Thyroid gland (tissue), 4 donors: ENCODE data around the gene EXOC1L. TPM values are rescaled to one million over a fixed set of nuclear protein-coding genes. Genes with fewer than 3 reads are reported as not detected.

Experiments used
- DNase-seq, 2 donors: peaks; one replicate each; pipeline ENCODE4 v3.0.0-alpha.2; 2019
- H3K27ac ChIP-seq, 3 donors: fragments of 200-600 bp; sonication (generic); 1 replicate in 2 of 3; 2 replicates in 1 of 3; pipeline ENCODE4 v1.5.1; 2016 to 2019; ENCODE audit warnings: mild to moderate bottlenecking in 1 of 3, moderate library complexity in 1 of 3
- H3K27me3 ChIP-seq: fragments of 200-600 bp; sonication (generic); one replicate; pipeline ENCODE4 v1.5.1; 2019
- H3K36me3 ChIP-seq, 2 donors: fragments of 200-600 bp; sonication (generic); one replicate each; pipeline ENCODE4 v1.5.1; 2016 to 2019
- H3K4me1 ChIP-seq, 2 donors: fragments of 200-600 bp; sonication (generic); one replicate each; pipeline ENCODE4 v1.5.1; 2017 to 2019
- H3K4me3 ChIP-seq, 3 donors: fragments of 200-600 bp; sonication (generic); replicated peaks in 1 of 3; 1 replicate in 2 of 3; 2 replicates in 1 of 3; pipeline ENCODE4 v1.5.1; 2016; ENCODE audit warnings: mild to moderate bottlenecking in 1 of 3
- H3K9me3 ChIP-seq: fragments of 200-600 bp; sonication (generic); one replicate; pipeline ENCODE4 v1.5.1; 2017
- CTCF ChIP-seq, 6 experiments: fragments of 200-600 bp in 3 of 6; fragments of 450-650 bp in 3 of 6; sonication (generic) in 3 of 6; IDR thresholded peaks; one replicate each; pipeline ENCODE4 v1.5.1; 2016 to 2019; ENCODE audit warnings: antibody characterized with exemption in 6 of 6, mild to moderate bottlenecking in 2 of 6, inconsistent platforms in 1 of 6, moderate library complexity in 1 of 6
- POLR2A ChIP-seq, 2 donors: fragments of 450-650 bp; IDR thresholded peaks; one replicate each; pipeline ENCODE4 v1.6.1; 2017; ENCODE audit warnings: antibody characterized with exemption in 2 of 2, mild to moderate bottlenecking in 2 of 2, moderate library complexity in 1 of 2
- WGBS, 2 donors: methylation state at CpG; one replicate each; pipeline ENCODE4 v1.1.5; 2017; 5-methylcytosine and 5-hydroxymethylcytosine counted together
- intact Hi-C: fragments of 100-400 bp; cut with DNase I; formaldehyde crosslinking; loops from one replicate; pipeline ENCODE4 v1.15.1; 2023
- total RNA-seq, 4 donors: library from RNA; depleted of rRNA; stranded (reverse); fragments of >200 nt; gene quantifications; one replicate each; pipeline ENCODE4 v1.2.3, GENCODE V29; 2016

Gene EXOC1L
- total RNA-seq, 4 donors from 2014 or later: not detected

- TF ChIP-seq CTCF (IDR thresholded peaks at IDR 0.05) (no peak), POLR2A (IDR thresholded peaks at IDR 0.05) (no peak)
- Histone ChIP-seq H3K36me3 (no peaks in the 10 kb centered on the region), H3K27me3 (no peaks in the 10 kb centered on the region), H3K4me1 (no peaks in the 10 kb centered on the region), H3K4me3 (no peak overlapping the region), H3K27ac (no peak overlapping the region), H3K9me3 (no peaks in the 10 kb centered on the region)
- WGBS, 2 donors: 84 to 86% methylated on average over 3 of the region's 3 CpGs
- intact Hi-C loops: no loop called here
- no peak for DNase-seq
Observed at GRCh38 chr4:55822329-55822728, 2.7 kb downstream of the EXOC1L start.

GRCh38 chr4:55824865-55825264 lies 5.3 kb downstream of the EXOC1L start:
- H3K4me1 ChIP-seq: no peaks in the 10 kb centered on the region
- no peaks in the 10 kb centered on the region for H3K27me3 ChIP-seq
- H3K36me3 ChIP-seq: no peaks in the 10 kb centered on the region
- H3K27ac ChIP-seq: no peak overlapping the region
- no peaks in the 10 kb centered on the region for H3K9me3 ChIP-seq
- no peak for DNase-seq
- WGBS, 2 donors: 68 to 78% methylated on average over 2 of the region's 2 CpGs
- H3K4me3 ChIP-seq: no peak overlapping the region
- intact Hi-C loops: no loop called here
- TF ChIP-seq POLR2A (IDR thresholded peaks at IDR 0.05): no peak
- TF ChIP-seq CTCF (IDR thresholded peaks at IDR 0.05): no peak

GRCh38 chr4:55826986-55827385 lies 7.4 kb downstream of the EXOC1L start:
- Histone ChIP-seq H3K4me3 (no peak overlapping the region), H3K4me1 (no peaks in the 10 kb centered on the region), H3K27me3 (no peaks in the 10 kb centered on the region), H3K9me3 (no peaks in the 10 kb centered on the region), H3K27ac (no peak overlapping the region), H3K36me3 (no peaks in the 10 kb centered on the region)
- intact Hi-C loops: no loop called here
- no peak for TF ChIP-seq CTCF (IDR thresholded peaks at IDR 0.05)
- TF ChIP-seq POLR2A (IDR thresholded peaks at IDR 0.05): no peak
- no peak for DNase-seq

GRCh38 chr4:55827582-55827981 lies 8.0 kb downstream of the EXOC1L start:
- no peak overlapping the region for H3K27ac ChIP-seq
- H3K27me3 ChIP-seq: no peaks in the 10 kb centered on the region
- intact Hi-C loops: no loop called here
- H3K4me1 ChIP-seq: no peaks in the 10 kb centered on the region
- TF ChIP-seq CTCF (IDR thresholded peaks at IDR 0.05) (no peak), POLR2A (IDR thresholded peaks at IDR 0.05) (no peak)
- H3K4me3 ChIP-seq: no peak overlapping the region
- WGBS, 2 donors: 52 to 67% methylated on average over 2 of the region's 2 CpGs
- H3K9me3 ChIP-seq: no peaks in the 10 kb centered on the region
- DNase-seq: no peak
- H3K36me3 ChIP-seq: no peaks in the 10 kb centered on the region

GRCh38 chr4:55830048-55830447 lies 10.5 kb downstream of the EXOC1L start:
- TF ChIP-seq POLR2A (IDR thresholded peaks at IDR 0.05) (no peak), CTCF (IDR thresholded peaks at IDR 0.05) (no peak)
- no peaks in the 10 kb centered on the region for H3K27me3 ChIP-seq
- intact Hi-C loops: no loop called here
- WGBS, 2 donors: 85 to 92% methylated on average over 3 of the region's 3 CpGs
- DNase-seq: no peak
- H3K9me3 ChIP-seq: no peaks in the 10 kb centered on the region
- no peaks in the 10 kb centered on the region for H3K4me1 ChIP-seq
- no peaks in the 10 kb centered on the region for H3K36me3 ChIP-seq
- H3K27ac ChIP-seq: no peak overlapping the region
- H3K4me3 ChIP-seq: no peak overlapping the region
